GM18868 (cell line): ENCODE data around the gene ZFR2.

Source experiments
- ATAC-seq: cut with Tn5 transposase; IDR thresholded peaks from one replicate; pipeline ENCODE4 v1.9.1; 2021; ENCODE audit warnings: mild to moderate bottlenecking, moderate library complexity; ENCODE audit not compliant: unreplicated experiment

The ZFR2 gene

GRCh38 chr19:3837922-3838321 is 30.9 kb downstream of the ZFR2 start:
- ATAC-seq, result no peak

GRCh38 chr19:3837332-3837731 is 31.5 kb downstream of the ZFR2 start:
- ATAC-seq, result no peak

GRCh38 chr19:3836887-3837286 is 32.0 kb downstream of the ZFR2 start:
- no peak for ATAC-seq

GRCh38 chr19:3835055-3835435 is 33.8 kb downstream of the ZFR2 start:
- ATAC-seq, result no peak

GRCh38 chr19:3834349-3835054 is 34.3 kb downstream of the ZFR2 start:
- ATAC-seq, result no peak

- ATAC-seq, result no peak
Measured at GRCh38 chr19:3833578-3834348, 35.1 kb downstream of the ZFR2 start.

GRCh38 chr19:3832001-3832400 is 36.8 kb downstream of the ZFR2 start:
- ATAC-seq, result no peak

- ATAC-seq, result no peak
Measured at GRCh38 chr19:3831601-3832000, 37.2 kb downstream of the ZFR2 start.

- no peak for ATAC-seq
Measured at GRCh38 chr19:3830621-3831589, 37.9 kb downstream of the ZFR2 start.

- no peak for ATAC-seq
Measured at GRCh38 chr19:3827306-3827705, 41.5 kb downstream of the ZFR2 start.

GRCh38 chr19:3826163-3826562 is 42.7 kb downstream of the ZFR2 start:
- ATAC-seq, result no peak

GRCh38 chr19:3825286-3825956 is 43.4 kb downstream of the ZFR2 start:
- ATAC-seq, result no peak

- no peak for ATAC-seq
Measured at GRCh38 chr19:3823350-3823713, 45.5 kb downstream of the ZFR2 start.

- ATAC-seq, result no peak
Measured at GRCh38 chr19:3822683-3823349, 46.0 kb downstream of the ZFR2 start.

GRCh38 chr19:3821857-3822364 is 46.9 kb downstream of the ZFR2 start:
- no peak for ATAC-seq

GRCh38 chr19:3821156-3821555 is 47.7 kb downstream of the ZFR2 start:
- no peak for ATAC-seq

- ATAC-seq, result no peak
Measured at GRCh38 chr19:3819989-3820388, 48.8 kb downstream of the ZFR2 start.

- no peak for ATAC-seq
Measured at GRCh38 chr19:3818918-3819317, 49.9 kb downstream of the ZFR2 start.

GRCh38 chr19:3818466-3818865 is 50.4 kb downstream of the ZFR2 start:
- no peak for ATAC-seq

- ATAC-seq, result no peak
Measured at GRCh38 chr19:3817761-3818160, 51.1 kb downstream of the ZFR2 start.
